ENCODE measurements around the gene MORN1.

MORN1 gene

DNA sequence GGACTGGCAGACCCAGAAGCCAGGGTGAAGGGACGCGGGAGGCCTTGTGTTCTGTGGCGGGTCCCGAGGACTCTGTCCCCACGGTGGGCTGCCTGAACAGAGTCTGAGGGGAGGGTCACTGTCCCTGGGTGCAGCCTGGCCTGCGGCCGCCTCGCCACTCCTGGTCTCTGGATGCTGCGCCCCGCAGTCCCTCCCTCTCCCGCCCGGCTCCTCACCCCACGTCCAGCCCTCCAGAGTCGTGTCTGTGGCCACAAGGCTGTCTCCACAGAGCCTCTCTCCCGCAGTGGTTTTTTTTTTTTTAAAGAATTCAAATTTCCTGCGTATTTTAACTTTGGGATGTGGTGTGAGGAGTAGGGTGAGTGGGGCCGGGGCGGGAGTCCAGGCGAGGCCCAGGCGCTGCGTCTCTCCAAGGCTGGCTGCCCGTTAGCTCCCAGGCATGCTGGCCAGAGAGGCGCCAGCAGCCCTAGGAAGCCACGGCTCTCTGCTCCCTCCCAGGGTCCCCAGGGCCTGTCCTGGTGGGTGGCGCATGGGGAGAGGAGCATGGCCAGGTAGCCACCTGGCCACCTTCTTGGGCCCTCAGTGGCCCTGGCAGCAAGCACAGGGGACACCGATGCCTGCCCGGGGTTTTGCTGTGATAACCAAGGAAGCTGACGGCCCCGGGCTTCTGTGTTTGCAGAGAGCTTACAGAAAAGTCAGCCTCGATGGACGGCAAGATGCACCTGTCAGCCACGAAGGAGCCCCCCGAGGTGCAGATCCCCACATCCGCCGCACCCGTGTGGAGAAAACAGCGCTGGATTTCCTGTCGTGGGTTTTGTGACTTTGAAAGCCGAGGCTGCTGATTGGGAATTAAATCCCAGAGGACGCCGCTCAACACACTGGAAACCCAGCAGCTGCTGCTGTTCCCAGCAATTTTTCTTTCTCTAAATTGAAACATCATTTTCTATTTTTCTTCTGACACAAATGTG lies 72.8 kb downstream of the MORN1 start:
- no peak for DNase-seq (ENCODE audit: low spot score)

DNA sequence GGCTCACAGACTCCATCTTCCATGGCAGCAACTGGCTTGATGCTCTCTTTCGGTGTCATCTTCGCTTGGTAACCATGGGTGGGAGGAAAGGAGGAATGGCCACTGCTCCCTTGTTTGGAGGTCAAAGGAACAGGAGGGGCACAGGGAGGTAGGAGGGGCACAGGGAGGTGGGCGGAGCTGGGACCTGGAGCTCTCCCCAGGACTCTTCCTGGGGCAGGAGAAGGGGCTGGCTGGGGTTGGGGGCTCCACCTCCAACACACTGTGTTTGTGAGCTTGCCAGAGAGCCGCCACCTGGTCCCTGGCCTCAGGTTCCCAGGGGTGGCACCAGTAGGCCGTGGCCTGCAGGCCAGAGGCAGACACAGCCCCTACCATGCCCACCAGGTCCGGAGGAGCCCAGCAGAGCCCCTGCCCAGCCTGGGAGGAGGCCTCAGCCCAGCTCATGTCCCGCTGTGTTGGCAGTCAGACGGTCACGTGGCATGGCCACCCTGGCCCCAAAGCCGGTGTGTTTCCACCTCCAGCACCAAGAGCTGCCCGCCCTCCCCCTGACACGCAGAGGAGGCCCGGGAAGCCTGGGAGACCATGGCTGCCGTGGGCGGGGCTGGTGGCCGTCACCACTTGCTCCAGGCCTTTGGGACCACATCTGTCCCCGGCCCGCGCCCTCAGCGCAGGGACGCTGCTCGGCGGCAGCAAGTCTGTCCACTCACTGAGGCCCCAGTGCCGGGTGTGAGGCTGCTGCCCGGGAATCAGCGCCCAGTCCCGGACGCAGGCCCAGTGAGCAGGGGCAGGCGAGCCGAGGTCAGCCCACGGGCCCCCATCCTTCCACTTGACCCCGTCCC lies 73.9 kb downstream of the MORN1 start:
- DNase-seq (ENCODE audit: low spot score), result no peak

DNA sequence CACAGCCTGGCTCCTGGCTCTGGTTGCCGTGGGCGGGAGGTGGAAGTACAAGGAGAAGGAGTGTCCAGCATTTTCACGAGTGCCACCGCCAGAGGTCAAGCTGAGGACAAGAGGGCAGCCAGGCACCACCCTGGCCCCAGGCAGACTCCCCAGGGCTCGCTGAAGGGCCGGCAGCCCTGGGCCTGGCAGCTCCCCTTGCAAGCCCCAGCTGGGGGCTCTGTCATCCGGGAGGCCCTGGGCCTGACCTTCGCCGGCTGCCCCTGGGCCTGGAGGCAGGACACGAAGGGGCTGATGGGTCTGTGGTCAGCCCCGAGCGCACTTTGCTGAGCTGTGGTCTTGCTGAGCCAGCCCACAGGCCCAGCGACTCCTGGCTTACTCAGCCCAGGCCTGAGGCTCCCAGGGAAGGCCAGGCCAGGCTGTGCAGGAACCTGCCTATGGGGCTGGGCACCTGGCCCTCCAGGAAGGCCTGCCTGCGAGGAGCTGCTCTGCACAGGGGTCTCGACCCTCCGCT lies 74.8 kb downstream of the MORN1 start:
- no peak for DNase-seq (ENCODE audit: low spot score)

DNA sequence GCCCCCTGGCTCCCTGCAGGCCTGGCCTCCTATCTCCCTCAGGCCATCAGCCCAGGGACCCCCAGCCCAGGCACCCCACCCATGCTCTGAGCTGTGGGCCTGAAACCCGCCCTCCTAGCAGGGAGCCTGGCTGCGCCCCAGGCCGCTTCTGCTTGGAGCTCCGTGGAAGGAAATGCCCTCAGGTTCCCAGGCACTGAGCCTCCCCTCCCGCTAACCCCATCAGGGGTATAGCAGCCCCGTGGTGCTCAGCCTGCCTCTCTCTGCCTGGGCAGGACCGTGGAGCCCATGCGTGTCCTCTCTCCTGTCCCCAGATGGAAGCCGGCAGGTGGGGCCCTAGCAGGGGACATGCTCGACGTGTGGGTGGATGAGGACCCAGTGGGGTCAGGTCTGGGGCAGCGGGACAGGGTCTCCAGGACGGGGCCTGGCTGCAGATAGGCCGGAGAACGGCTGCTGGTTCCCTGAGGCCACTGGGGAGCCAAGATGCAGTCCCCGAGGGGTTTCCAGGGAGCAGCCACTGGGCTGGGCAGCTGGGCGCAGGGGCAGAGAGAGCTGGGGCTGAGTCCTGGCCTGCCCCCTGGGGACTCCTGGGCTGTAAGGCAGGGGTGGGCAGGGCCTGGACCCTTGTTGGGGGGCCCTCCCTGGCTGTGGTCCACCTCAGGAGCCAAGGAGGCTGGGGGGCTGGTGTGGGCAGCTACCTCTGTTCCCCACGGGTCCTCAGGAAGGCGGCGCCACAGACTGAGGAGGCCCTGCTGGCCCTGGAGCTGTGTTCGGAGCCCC lies 75.5 kb downstream of the MORN1 start:
- DNase-seq (ENCODE audit: low spot score), result no peak

DNA sequence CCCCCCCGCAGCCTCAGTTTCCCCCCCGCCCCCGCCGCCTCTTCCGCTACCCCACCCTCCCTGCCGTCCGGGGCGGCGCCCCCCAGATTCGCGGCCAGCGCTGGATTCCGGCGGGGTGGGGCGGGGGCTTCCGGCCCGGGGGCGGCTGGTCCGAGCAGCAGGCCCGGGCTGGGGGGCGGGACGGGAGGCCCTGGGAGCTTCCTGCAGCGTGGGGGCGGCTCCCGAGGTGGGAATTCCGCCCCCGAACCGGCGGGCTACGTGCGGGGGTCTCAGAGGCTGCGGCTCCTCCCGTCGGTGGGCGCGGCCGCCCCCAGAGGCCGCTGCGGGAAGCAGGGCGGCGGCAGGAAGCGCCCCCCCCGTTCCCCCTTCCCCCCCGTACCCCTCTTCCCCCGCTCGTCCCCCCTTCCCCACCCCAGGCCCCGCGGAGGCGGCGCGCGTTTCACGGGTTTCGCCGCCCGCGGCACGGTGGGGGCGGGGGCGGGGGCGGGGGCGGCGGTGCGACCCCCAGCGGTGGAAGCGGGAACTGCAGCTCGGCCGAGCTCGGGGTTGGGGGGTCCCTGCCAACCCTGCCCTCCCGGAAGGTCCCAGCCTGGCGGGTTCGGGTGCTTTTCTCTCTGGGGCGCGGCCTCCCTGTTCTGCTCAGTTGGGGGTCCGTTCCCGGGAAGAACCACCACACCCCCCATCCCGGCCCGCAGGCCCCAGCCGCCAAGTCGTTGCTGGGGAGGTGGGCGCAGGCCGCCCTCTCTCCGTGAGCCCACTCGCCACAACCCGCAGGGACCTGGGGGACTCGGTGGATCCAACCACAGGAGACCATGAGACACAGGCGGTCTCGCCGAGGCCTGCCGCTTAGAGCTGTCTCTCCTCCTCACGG lies 76.3 kb downstream of the MORN1 start:
- DNase-seq (ENCODE audit: low spot score), result peak; percentile 93

DNA sequence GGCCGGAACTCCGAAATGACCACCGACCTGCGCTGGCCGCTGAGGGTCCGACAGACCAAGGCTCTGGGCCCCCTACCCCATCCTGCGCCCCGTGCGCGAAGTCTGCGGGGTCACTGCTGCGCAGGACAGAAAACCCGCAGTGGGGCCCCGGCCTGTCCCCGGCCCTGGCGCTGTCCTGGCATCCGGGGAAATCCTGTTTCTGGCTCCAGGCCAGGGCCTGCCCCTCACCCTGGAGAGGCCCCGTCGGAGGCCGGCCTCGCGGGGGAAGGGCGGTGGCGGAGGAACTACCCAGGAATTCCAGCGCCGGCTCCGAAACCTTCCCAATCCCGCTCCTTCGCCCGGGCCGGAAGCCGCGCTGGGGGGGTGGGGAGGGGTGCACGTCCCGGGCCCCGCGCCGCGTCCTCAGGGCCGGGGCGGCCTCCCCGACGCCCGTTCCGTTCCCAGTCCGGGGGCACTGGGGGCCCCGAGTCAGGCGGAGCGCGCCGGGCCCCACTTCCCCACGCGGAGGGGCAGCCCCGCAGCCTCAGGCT lies 77.0 kb downstream of the MORN1 start:
- DNase-seq (ENCODE audit: low spot score), result peak; percentile 74

DNA sequence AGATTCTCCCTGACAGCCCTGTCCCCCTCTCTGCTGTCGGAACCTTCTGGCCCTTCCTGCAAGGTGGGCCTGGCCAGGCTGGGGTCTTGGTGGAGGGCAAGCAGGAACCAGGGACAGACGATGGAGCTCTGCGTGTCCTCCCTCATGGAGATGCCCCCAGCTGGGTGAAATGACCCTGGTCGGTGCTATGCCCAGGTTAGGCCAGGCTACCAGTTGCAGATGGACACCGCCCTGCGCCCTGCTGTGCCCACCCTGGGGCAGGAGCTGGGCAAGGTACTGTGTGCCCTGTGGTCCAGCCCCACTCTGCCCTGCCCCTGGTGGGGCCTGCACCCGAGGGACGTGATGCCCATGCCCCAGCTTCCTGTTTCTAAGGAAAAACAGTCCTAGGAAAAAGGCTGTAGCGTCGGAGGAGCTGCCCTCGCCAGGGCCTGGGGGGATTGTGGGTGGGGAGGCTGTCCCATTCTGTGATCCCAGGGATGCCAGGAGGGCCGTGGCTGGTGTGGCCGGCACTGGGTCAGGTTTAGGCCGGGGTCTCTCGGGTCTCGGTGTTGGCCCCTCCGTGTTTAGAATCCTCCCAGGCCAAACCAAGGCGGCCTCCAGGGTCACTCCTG lies 77.6 kb downstream of the MORN1 start:
- no peak for DNase-seq (ENCODE audit: low spot score)

DNA sequence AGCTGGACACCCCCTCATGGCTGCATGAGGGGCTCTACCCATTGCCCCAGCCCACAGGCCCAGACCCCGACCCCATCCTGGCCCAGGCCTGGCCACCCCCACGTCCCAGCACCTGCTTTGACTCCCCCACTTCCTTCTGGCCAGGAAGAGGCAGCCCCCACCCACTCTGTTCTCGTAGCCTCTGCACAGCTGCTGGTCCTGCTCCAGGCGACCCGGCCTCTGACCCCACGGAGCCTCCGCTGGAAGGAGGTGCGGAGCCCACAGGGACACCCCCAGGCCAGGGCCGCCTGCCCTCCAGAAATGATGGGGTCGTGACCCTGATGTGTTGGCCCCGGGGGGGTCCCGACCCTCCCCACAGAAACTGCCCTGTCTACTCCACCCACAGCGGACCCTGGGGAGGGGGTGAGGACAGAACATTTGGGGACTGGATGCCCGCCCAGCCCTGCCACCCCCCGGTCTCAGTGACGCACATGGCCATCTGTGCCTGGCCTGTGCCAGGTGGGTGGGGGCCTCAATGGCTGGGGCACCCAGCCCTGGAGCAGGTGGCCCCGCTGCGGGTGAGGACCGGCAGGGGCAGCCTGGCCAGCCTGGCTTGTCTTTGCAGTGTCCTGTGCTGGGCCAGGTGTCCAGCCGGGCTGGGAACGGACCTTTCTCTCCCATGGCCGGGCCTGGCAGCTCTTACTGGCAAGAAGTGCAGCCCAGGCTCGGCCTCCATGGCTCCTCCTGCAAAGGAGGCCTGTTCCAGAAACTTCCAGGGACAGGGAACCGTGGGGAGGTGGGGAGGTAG lies 78.6 kb downstream of the MORN1 start:
- no peak for DNase-seq (ENCODE audit: low spot score)

DNA sequence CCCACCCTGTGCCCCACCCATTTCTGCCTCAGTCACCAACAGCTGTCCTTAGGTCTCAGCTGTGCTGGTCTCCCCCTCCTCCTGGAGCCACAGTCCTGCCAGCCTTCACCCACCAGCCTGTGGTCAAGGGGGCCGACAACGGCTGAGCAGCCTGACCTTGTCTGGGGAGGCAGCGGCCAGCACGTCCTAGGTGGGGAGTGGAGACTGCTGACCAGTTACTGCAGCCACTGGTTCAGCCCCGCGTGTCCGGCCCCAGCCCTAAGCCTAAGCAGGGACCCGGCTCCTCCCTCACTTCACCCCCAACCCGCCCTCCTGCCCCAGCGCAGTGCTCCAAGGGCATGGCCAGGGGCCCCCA lies 79.2 kb downstream of the MORN1 start:
- DNase-seq (ENCODE audit: low spot score), result no peak

DNA sequence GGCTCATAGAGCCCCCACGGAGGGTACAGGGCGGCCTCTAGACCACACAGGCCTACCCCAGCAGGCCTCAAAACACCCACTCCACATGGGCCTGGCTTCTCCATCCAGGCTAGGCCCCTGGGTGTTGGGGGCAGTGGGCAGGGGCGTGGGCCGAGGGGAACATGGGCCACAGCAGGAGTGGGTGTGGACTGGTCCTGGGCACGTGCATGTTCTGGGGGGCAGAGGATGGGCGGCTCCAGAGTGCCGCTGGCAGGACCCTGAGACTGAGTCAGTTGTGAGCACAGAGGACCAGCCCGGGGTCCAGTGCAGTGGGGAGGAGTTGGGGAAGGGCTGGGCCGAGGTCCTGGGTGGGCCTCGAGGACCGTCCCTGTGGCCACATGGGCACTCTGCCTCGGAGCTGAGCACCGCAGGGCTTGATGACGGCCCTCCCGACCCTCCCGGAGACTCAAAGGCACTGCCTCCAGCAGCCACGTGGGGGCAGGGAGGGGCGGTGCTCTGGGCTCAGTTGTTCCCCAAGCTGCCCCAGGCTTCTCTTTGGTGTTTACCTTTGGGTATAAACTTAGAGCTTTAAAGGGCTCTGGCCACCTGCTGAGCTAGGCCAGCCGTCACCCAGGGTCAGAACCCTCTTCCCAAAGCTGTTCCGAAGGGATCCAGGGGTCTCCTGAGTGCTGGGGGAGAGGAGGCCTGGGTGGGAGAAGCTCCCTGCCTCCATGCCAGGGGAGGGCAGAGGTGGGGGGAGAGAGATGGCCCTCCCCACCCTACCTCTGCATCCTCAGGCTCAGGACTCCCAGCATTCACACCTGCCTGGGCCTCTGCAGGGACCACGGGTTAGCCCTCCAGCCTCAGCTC lies 79.9 kb downstream of the MORN1 start:
- DNase-seq (ENCODE audit: low spot score), result no peak

DNA sequence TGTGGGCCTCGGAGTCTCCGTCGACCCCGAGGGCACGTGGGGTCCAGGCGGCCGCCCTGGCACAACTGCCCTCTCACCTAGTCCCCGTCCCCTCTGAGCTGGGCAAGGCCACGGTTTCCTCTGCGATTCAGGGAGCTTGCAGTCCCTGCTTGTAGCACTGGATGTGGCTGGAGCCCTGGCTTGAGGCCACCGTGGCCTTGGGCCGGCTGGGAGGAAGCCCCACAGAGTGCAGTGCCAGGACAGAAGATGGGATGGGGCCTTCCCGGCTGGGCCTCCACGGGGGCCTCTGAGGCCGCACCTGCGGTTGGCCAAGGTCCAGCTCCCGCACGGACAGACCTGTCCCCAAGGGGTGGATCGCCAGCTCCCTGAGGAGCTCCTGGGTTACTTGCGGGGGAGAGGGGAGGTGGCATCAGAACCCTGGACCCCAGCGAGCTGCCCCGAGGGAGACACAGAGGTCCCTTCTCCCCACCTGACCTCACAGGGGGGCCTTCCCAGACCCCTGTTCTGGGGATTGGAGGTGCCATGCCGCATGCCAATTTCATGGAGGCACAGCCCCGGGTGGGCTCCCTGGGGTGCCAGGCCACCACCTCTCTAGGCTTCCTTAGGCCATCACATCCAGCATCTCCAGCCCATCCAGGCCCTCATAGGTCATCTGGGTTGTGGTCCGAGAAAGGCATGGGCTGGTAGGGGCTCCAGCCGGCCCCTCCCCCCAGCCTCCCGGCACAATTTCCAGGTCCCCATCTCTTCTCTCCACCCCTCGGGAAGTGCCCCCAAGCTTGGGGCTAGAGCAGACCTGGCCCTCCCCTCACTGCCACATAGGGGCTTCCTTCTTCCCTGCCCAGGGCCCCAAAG lies 80.8 kb downstream of the MORN1 start:
- DNase-seq (ENCODE audit: low spot score), result no peak

DNA sequence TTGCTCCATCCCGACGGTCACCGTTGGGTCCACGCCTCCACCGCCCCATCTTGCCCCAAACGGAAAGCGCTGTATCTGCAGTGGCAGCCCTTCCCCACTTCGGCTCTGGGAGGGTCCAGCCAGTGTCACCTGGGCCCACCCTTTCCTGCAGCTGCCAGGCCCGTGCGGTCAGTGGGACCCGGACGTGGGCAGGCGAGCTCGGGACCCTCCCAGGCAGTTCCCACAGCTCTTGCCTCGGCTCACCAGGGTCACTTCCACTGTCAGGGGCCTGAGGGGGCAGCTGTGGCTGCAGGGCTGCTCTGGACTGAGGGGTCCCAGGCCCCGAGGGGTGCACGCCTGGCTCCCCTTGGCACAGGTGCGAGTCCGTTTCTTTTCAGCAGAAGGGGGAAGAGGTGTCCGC lies 82.5 kb downstream of the MORN1 start:
- no peak for DNase-seq (ENCODE audit: low spot score)

DNA sequence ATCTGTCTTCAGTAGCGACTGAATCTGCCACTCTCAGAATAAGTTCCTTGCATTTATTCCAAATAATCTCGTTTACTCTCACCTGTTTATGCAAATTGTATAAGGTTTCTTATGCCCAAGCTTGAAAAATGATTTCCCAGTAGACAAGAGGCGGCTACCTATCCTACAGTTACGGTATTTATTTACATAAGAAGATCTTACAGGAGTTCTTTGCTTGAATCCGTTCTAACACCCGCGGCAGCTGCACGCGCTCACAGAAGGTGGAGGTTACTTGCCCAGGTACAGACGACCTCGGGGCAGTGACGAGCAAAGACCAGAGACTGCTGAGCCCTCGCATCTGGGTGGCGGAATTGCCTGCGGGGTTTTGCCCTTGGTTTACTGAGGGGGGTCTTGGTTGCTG lies 83.4 kb downstream of the MORN1 start:
- DNase-seq (ENCODE audit: low spot score), result no peak

DNA sequence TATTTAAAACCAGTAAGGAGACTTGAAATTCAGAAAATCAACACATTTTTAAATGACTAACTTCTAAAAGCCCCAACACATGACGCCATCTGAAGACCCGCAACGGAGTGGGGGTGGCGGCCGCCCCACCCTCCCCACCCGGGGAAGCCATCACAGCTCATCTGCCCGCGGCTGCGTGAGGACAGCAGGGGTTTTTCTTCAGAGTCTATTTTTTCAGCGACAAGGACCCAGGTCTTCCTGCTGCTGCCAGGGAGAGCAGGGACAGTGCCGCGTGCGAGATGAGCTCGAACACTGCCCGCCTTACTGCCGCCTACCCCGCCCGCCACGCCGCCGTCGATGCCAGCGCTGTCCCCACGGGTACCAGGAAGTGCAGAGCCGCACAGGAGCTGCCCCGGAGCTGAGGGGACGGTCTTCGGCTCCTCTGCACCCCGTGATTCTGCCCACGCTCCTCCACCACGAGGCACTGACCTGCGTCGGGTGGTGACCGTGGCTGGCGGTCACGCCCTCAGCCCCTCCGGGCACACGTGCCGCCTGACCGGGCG lies 84.2 kb downstream of the MORN1 start:
- DNase-seq (ENCODE audit: low spot score), result no peak

DNA sequence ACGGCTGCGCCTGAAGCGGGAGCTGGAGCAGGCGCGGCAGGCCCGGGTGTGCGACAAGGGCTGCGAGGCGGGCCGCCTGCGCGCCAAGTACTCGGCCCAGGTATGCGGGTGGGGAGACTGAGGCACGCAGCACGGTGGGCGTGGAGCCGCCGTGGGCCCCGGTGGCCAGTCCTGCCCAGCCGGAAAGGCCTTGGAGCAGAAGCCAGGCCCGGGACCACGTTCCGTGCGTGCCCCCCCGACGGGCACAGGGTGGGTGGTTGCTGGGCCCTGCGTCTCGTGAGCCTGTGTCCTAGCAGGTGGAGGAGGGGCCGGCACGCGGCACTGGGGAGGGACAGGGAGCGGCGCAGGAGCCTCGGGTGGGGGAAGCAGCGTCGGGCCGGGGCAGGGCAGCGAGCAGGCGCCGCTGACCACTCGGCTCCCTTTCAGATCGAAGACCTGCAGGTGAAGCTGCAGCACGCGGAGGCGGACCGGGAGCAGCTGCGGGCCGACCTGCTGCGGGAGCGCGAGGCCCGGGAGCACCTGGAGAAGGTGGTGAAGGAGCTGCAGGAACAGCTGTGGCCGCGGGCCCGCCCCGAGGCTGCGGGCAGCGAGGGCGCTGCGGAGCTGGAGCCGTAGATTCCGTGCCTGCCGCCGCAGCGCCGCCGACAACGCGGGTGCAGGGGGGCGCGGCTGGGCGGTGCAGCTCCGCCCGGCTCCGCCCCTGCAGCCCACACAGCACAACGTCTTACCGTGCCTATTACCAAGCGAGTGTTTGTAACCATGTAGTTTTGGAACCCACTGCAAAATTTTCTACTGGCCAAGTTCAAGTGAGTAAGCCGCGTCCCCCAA lies 85.0 kb downstream of the MORN1 start:
- DNase-seq (ENCODE audit: low spot score), result no peak

DNA sequence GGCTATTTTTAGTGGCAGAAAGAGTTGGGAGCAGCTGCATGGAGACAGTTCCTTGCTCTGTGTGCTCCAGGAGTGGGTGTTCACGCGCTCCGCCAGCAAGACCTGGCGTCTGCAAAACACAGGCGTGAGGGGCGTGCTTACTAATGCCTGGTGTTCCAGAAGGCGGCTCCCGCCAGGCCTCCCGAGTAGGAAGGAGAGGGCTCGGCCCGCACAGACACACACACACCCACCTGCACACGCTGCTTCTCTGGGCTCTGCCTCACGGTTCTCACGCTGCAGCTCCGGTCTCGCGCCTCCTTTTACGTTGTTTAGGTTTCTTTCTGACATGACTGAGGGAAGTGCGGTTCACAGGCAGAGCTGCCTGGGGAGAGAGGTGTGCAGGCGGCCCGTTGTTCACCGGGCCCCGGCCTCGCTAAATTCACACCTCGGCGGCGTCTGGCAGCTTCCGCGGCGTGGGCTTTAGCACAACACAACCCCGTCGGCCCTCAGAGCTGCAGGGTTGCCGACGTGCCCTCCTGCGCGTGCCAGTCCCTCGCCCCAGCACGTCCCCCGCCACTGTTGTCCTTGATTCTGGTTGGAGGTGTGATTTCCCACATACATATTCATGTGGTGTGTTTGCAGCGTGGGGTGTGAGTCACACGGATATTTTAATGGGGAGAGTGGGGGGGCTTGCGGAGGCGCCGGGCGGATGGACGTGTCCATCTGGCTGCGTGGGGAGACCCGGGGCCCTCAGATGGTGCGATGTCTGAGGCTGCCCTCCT lies 86.3 kb downstream of the MORN1 start:
- DNase-seq (ENCODE audit: low spot score), result no peak

Measured in D341Med (cell line).